ENCODE measurements around the gene STX3.
"Not testable (repeated sequence)": the region's sequence is repeated elsewhere in the genome, so short reads cannot be mapped to it uniquely, and the experiment has no call there.

Gene STX3

GRCh38 chr11:59782080-59782479 is 26.9 kb downstream of the STX3 start:
- in situ Hi-C loops (cut with HindIII; ENCODE audit: low sequenced_read_pairs), result no loop called here
- no peak for TF ChIP-seq CTCF (IDR thresholded peaks at IDR 0.05; ENCODE audit: low read depth, low read length)
- DNase-seq (ENCODE audit: low read depth, low spot score), result no peak
- H3K4me3 ChIP-seq (ENCODE audit: low read depth, low read length), result no peak overlapping the region

GRCh38 chr11:59783632-59784090 is 28.5 kb downstream of the STX3 start:
- no peak for TF ChIP-seq CTCF (IDR thresholded peaks at IDR 0.05; ENCODE audit: low read depth, low read length)
- no peak for DNase-seq (ENCODE audit: low read depth, low spot score)
- in situ Hi-C loops (cut with HindIII; ENCODE audit: low sequenced_read_pairs), result no loop called here
- no peak overlapping the region for H3K4me3 ChIP-seq (ENCODE audit: low read depth, low read length)

- H3K4me3 ChIP-seq (ENCODE audit: low read depth, low read length); in situ Hi-C loops (cut with HindIII; ENCODE audit: low sequenced_read_pairs); DNase-seq (ENCODE audit: low read depth, low spot score): not testable (repeated sequence)
Measured at GRCh38 chr11:59784441-59784840, 29.3 kb downstream of the STX3 start.

- TF ChIP-seq CTCF (IDR thresholded peaks at IDR 0.05; ENCODE audit: low read depth, low read length), result no peak
- DNase-seq (ENCODE audit: low read depth, low spot score), result no peak
- in situ Hi-C loops (cut with HindIII; ENCODE audit: low sequenced_read_pairs), result no loop called here
- H3K4me3 ChIP-seq (ENCODE audit: low read depth, low read length), result no peak overlapping the region
Measured at GRCh38 chr11:59785818-59786217, 30.6 kb downstream of the STX3 start.

GRCh38 chr11:59787255-59787588 is 32.0 kb downstream of the STX3 start:
- in situ Hi-C loops (cut with HindIII; ENCODE audit: low sequenced_read_pairs), result no loop called here
- no peak for TF ChIP-seq CTCF (IDR thresholded peaks at IDR 0.05; ENCODE audit: low read depth, low read length)
- DNase-seq (ENCODE audit: low read depth, low spot score), result no peak
- H3K4me3 ChIP-seq (ENCODE audit: low read depth, low read length), result no peak overlapping the region

- DNase-seq (ENCODE audit: low read depth, low spot score), result peak; percentile 48
- in situ Hi-C loops (cut with HindIII; ENCODE audit: low sequenced_read_pairs), result no loop called here
- H3K4me3 ChIP-seq (ENCODE audit: low read depth, low read length), result no peak overlapping the region
- TF ChIP-seq CTCF (IDR thresholded peaks at IDR 0.05; ENCODE audit: low read depth, low read length), result no peak
Measured at GRCh38 chr11:59787816-59788215, 32.6 kb downstream of the STX3 start.

GRCh38 chr11:59791639-59792038 is 36.5 kb downstream of the STX3 start:
- in situ Hi-C loops (cut with HindIII; ENCODE audit: low sequenced_read_pairs), result no loop called here
- no peak for TF ChIP-seq CTCF (IDR thresholded peaks at IDR 0.05; ENCODE audit: low read depth, low read length)
- no peak overlapping the region for H3K4me3 ChIP-seq (ENCODE audit: low read depth, low read length)
- no peak for DNase-seq (ENCODE audit: low read depth, low spot score)
